Measurements from ENCODE around the gene CPNE6.
"Not testable (repeated sequence)": the region's sequence is repeated elsewhere in the genome, so short reads cannot be mapped to it uniquely, and the experiment has no call there.

The CPNE6 gene

GRCh38 chr14:24036963-24037657 lies 34.3 kb upstream of the CPNE6 start:
- Histone ChIP-seq H3K4me3 (ENCODE audit: low read depth, low read length, poor library complexity, severe bottlenecking) (peak overlapping the region; percentile 59), H3K4me2 (ENCODE audit: low read length) (peak overlapping the region; percentile 81), H3K4me1 (ENCODE audit: insufficient read depth, low read length, severe bottlenecking) (peaks cover 14% of the 10 kb centered on the region), H3K9ac (ENCODE audit: low read length) (peak overlapping the region; percentile 65; the same call in 1 of the 2 replicates)
- H3K9me3 ChIP-seq (ENCODE audit: low read length); H3K36me3 ChIP-seq (ENCODE audit: insufficient read depth, low read length); H3K27me3 ChIP-seq (ENCODE audit: insufficient read depth, low read length); H3K79me2 ChIP-seq (ENCODE audit: insufficient read depth, low read length); H3K9me2 ChIP-seq (ENCODE audit: low read depth, low read length); H3K27ac ChIP-seq (ENCODE audit: low read depth, low read length, poor library complexity, severe bottlenecking); H4K20me1 ChIP-seq (ENCODE audit: insufficient read depth, low read length); H2AFZ ChIP-seq (ENCODE audit: low read length); H3F3A ChIP-seq (ENCODE audit: insufficient read depth, low read length): not testable (repeated sequence)
- peak; percentile 3; the same call in 1 of the 2 replicates for TF ChIP-seq CTCF (IDR thresholded peaks at IDR 0.05; ENCODE audit: low read length)

GRCh38 chr14:24037658-24038037 lies 33.7 kb upstream of the CPNE6 start:
- Histone ChIP-seq H3K9ac (ENCODE audit: low read length) (no peak overlapping the region), H3K27me3 (ENCODE audit: insufficient read depth, low read length) (no peaks in the 10 kb centered on the region), H3K79me2 (ENCODE audit: insufficient read depth, low read length) (no peaks in the 10 kb centered on the region), H3K36me3 (ENCODE audit: insufficient read depth, low read length) (no peaks in the 10 kb centered on the region; the same call in 1 of the 2 replicates), H3K9me3 (ENCODE audit: low read length) (no peaks in the 10 kb centered on the region; the same call in 1 of the 2 replicates), H2AFZ (ENCODE audit: low read length) (no peak overlapping the region), H3K27ac (ENCODE audit: low read depth, low read length, poor library complexity, severe bottlenecking) (no peak overlapping the region), H4K20me1 (ENCODE audit: insufficient read depth, low read length) (no peaks in the 10 kb centered on the region), H3K4me3 (ENCODE audit: low read depth, low read length, poor library complexity, severe bottlenecking) (no peak overlapping the region), H3K4me2 (ENCODE audit: low read length) (no peak overlapping the region), H3F3A (ENCODE audit: insufficient read depth, low read length) (no peaks in the 10 kb centered on the region), H3K4me1 (ENCODE audit: insufficient read depth, low read length, severe bottlenecking) (peaks cover 14% of the 10 kb centered on the region), H3K9me2 (ENCODE audit: low read depth, low read length) (no peaks in the 10 kb centered on the region)
- no peak for TF ChIP-seq EZH2 (IDR thresholded peaks at IDR 0.05; ENCODE audit: borderline replicate concordance, low read length)
- no peak for TF ChIP-seq CTCF (IDR thresholded peaks at IDR 0.05; ENCODE audit: low read length)

- TF ChIP-seq EZH2 (IDR thresholded peaks at IDR 0.05; ENCODE audit: borderline replicate concordance, low read length) (no peak), CTCF (IDR thresholded peaks at IDR 0.05; ENCODE audit: low read length) (no peak)
- no peak overlapping the region for H2AFZ ChIP-seq (ENCODE audit: low read length)
- peaks cover 14% of the 10 kb centered on the region for H3K4me1 ChIP-seq (ENCODE audit: insufficient read depth, low read length, severe bottlenecking)
- H3K9me3 ChIP-seq (ENCODE audit: low read length) = no peaks in the 10 kb centered on the region
- no peaks in the 10 kb centered on the region; the same call in 1 of the 2 replicates for H3K27me3 ChIP-seq (ENCODE audit: insufficient read depth, low read length)
- no peaks in the 10 kb centered on the region for H3K79me2 ChIP-seq (ENCODE audit: insufficient read depth, low read length)
- H3K36me3 ChIP-seq (ENCODE audit: insufficient read depth, low read length) = no peaks in the 10 kb centered on the region
- no peaks in the 10 kb centered on the region for H3F3A ChIP-seq (ENCODE audit: insufficient read depth, low read length)
- no peak overlapping the region for H3K4me2 ChIP-seq (ENCODE audit: low read length)
- H4K20me1 ChIP-seq (ENCODE audit: insufficient read depth, low read length) = no peaks in the 10 kb centered on the region
- H3K9me2 ChIP-seq (ENCODE audit: low read depth, low read length) = no peaks in the 10 kb centered on the region
- H3K4me3 ChIP-seq (ENCODE audit: low read depth, low read length, poor library complexity, severe bottlenecking) = no peak overlapping the region
- no peak overlapping the region for H3K27ac ChIP-seq (ENCODE audit: low read depth, low read length, poor library complexity, severe bottlenecking)
- no peak overlapping the region for H3K9ac ChIP-seq (ENCODE audit: low read length)
Measured at GRCh38 chr14:24038686-24039085, 32.7 kb upstream of the CPNE6 start.

Data from OCI-LY1 (cell line).